Left ventricle myocardium inferior (tissue), 1 donor: Measurements from ENCODE around the gene OLFM4. TPM values are rescaled to one million over a fixed set of nuclear protein-coding genes. Genes with fewer than 3 reads are reported as not detected.

Experiments used
- DNase-seq: peaks from one replicate; pipeline ENCODE4 v3.0.0-alpha.2; 2020
- H3K27ac ChIP-seq: fragments of 200-600 bp; replicated peaks from 2 replicates; pipeline ENCODE4 v1.8.0; 2021
- H3K27me3 ChIP-seq: fragments of 200-600 bp; 2 replicates; pipeline ENCODE4 v1.8.0; 2021; ENCODE audit warnings: low read depth
- H3K36me3 ChIP-seq: fragments of 200-600 bp; 2 replicates; pipeline ENCODE4 v1.8.0; 2021
- H3K4me1 ChIP-seq: fragments of 200-600 bp; 2 replicates; pipeline ENCODE4 v1.8.0; 2021
- H3K4me3 ChIP-seq: fragments of 200-600 bp; 2 replicates; pipeline ENCODE4 v1.8.0; 2021; ENCODE audit warnings: mild to moderate bottlenecking, moderate library complexity
- H3K9me3 ChIP-seq: fragments of 200-600 bp; replicated peaks from 2 replicates; pipeline ENCODE4 v1.8.0; 2021
- CTCF ChIP-seq: fragments of 200-600 bp; IDR thresholded peaks from 2 replicates; pipeline ENCODE4 v1.8.0; 2021; ENCODE audit warnings: antibody characterized with exemption, mild to moderate bottlenecking, borderline replicate concordance
- intact Hi-C: fragments of 100-400 bp; cut with micrococcal nuclease; formaldehyde crosslinking; loops from one replicate; pipeline ENCODE4 v1.11.0; 2022
- total RNA-seq: library from RNA; stranded (reverse); fragmentation: NEBNext Ultra II Directional; extraction: Animal tissue kit (Norgen Biotek cat#: 25700); gene quantifications from one replicate; pipeline ENCODE4 v1.2.1, GENCODE V29; 2021
- donor health status: DM: no; HTN: yes; CAD: no; lungs with severe emphysema.

OLFM4 gene
- total RNA-seq, 1 donor from 2014 or later = 0.55 TPM

GRCh38 chr13:53100394-53101063 is 71.9 kb downstream of the OLFM4 start:
- no peaks in the 10 kb centered on the region for H3K4me1 ChIP-seq
- no peaks in the 10 kb centered on the region for H3K36me3 ChIP-seq
- TF ChIP-seq CTCF = no peak
- H3K4me3 ChIP-seq = no peak overlapping the region
- H3K27ac ChIP-seq = no peak overlapping the region
- no peaks in the 10 kb centered on the region for H3K9me3 ChIP-seq
- no peak for DNase-seq
- intact Hi-C loops = no loop called here
- no peaks in the 10 kb centered on the region for H3K27me3 ChIP-seq

Other genes with a start within 250 kb of the OLFM4 start
- gene PCDH8, start 180.2 kb upstream of the OLFM4 start, total RNA-seq = not detected